OCI-LY7 (cell line): ENCODE results near the gene C11orf54. TPM values are rescaled to one million over a fixed set of nuclear protein-coding genes. Genes with fewer than 3 reads are reported as not detected.

ENCODE experiments used
- BruUV-seq: library from RNA; stranded (reverse); fragments of 400-500 nt; replicated peaks from 2 replicates; lab custom pipeline; 2021; lab: Mats Ljungman, UMichigan
- CTCF ChIA-PET: fragments of 300-600 bp; sonication (Branson Sonifier 250); formaldehyde crosslinking; loops from one replicate; lab custom pipeline; 2022; ENCODE audit warnings: antibody characterized with exemption; ENCODE audit not compliant: unreplicated experiment; lab: Charles Lee
- POLR2A ChIA-PET: fragments of 300-600 bp; sonication (Branson Sonifier 250); formaldehyde crosslinking; loops from one replicate; lab custom pipeline; 2022; ENCODE audit warnings: antibody characterized with exemption; lab: Charles Lee
- DNase-seq: peaks from one replicate; pipeline ENCODE4 v3.0.0-alpha.2; 2015; ENCODE audit warnings: low spot score
- H2AFZ ChIP-seq: fragments of 200-600 bp; sonication (generic), shearing (Covaris generic); 2 replicates; pipeline ENCODE4 v1.6.1; 2014; ENCODE audit warnings: mild to moderate bottlenecking, antibody characterized with exemption, low read length, moderate library complexity
- H3K27ac ChIP-seq: fragments of 200-600 bp; sonication (generic); 2 replicates; pipeline ENCODE4 v1.5.1; 2014; ENCODE audit warnings: mixed run types, low read depth, mild to moderate bottlenecking, moderate library complexity, low read length, inconsistent platforms; ENCODE audit not compliant: poor library complexity, severe bottlenecking
- H3K36me3 ChIP-seq: fragments of 200-600 bp; sonication (generic); 2 replicates; pipeline ENCODE4 v1.6.1; 2014; ENCODE audit warnings: mild to moderate bottlenecking, antibody characterized with exemption, low read length, moderate library complexity, mixed read lengths; ENCODE audit not compliant: insufficient read depth
- H3K4me1 ChIP-seq: fragments of 200-600 bp; sonication (generic); 2 replicates; pipeline ENCODE4 v1.5.1; 2014; ENCODE audit warnings: mild to moderate bottlenecking, low read length; ENCODE audit not compliant: insufficient read depth, poor library complexity, severe bottlenecking
- H3K4me2 ChIP-seq: fragments of 200-600 bp; sonication (generic); 2 replicates; pipeline ENCODE4 v1.6.1; 2014; ENCODE audit warnings: mild to moderate bottlenecking, low read length
- H3K4me3 ChIP-seq: fragments of 200-600 bp; sonication (generic); 2 replicates; pipeline ENCODE4 v1.5.1; 2014; ENCODE audit warnings: mild to moderate bottlenecking, low read depth, low read length; ENCODE audit not compliant: poor library complexity, severe bottlenecking
- H3K79me2 ChIP-seq: fragments of 200-600 bp; sonication (generic); 2 replicates; pipeline ENCODE4 v1.6.1; 2016; ENCODE audit warnings: low read depth, mild to moderate bottlenecking, low read length, moderate library complexity, mixed read lengths; ENCODE audit not compliant: insufficient read depth
- H3K9me2 ChIP-seq: fragments of 200-600 bp; sonication (generic); 2 replicates; pipeline ENCODE4 v1.6.1; 2016; ENCODE audit warnings: mild to moderate bottlenecking, low read length, mixed read lengths; ENCODE audit not compliant: insufficient read depth
- H3K9me3 ChIP-seq: fragments of 200-600 bp; sonication (generic); 2 replicates; pipeline ENCODE4 v1.6.1; 2014; ENCODE audit warnings: mild to moderate bottlenecking, mixed run types, low read length, mixed read lengths
- H4K20me1 ChIP-seq: fragments of 200-600 bp; sonication (generic); 2 replicates; pipeline ENCODE4 v1.6.1; 2014; ENCODE audit warnings: mild to moderate bottlenecking, antibody characterized with exemption, low read length, moderate library complexity, mixed read lengths; ENCODE audit not compliant: insufficient read depth
- EZH2phosphoT487 ChIP-seq: fragments of 200-600 bp; sonication (generic); IDR thresholded peaks from 2 replicates; pipeline ENCODE4 v1.6.1; 2018; ENCODE audit warnings: low read depth, borderline replicate concordance, mild to moderate bottlenecking, mixed run types, antibody characterized with exemption, low read length, moderate library complexity, mixed read lengths
- intact Hi-C: fragments of 100-400 bp; cut with micrococcal nuclease; formaldehyde crosslinking; loops from one replicate; pipeline ENCODE4 v1.10.0; 2022; ENCODE audit not compliant: unreplicated experiment
- total RNA-seq, 2 experiments: library from RNA; depleted of rRNA in 1 of 2; stranded (reverse); fragments of >200 nt in 1 of 2; shearing (Covaris generic) in 1 of 2; gene quantifications; 2 replicates each; pipeline ENCODE4 v1.2.3, GENCODE V29; 2014 to 2022
- TF ChIP-seq, protein P1 (sequence below): fragments of 200-600 bp; sonication (generic); conservative IDR thresholded peaks from 2 replicates; pipeline ENCODE4 v1.5.1; 2014; ENCODE audit warnings: mild to moderate bottlenecking, antibody characterized with exemption, low read length, moderate library complexity, mixed read lengths

C11orf54 gene
- total RNA-seq, 2 experiments from 2014 or later, result 29.5 to 35.5 TPM

DNA sequence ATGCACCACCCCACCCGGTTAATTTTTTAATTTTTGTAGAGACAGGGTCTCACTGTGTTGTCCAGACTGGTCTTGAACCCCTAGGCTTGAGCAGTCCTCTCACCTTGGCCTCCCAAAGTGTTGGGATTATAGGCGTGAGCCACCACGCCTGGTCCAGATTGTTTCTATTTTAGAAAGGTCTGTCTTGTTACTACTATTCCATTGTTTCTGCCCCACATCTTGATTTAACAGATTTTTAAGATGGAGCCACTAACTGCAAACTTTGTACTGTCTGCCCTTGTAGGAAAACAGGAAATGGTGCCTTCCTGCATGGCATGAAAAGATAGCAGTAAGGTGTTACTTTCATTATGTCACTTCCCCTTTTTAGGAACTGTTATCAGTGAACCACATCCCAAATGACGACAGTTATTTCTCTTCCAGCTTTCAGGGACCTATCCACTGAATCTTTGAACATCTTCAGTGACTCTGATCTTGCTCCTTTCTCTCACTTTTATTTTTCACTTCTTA, 23.4 kb upstream of the C11orf54 start:
- Histone ChIP-seq H3K9me2 (no peaks in the 10 kb centered on the region), H4K20me1 (peaks cover 6% of the 10 kb centered on the region; the same call in 1 of the 2 replicates), H3K36me3 (peaks cover 96% of the 10 kb centered on the region), H3K9me3 (no peaks in the 10 kb centered on the region), H3K27ac (peak overlapping the region; percentile 21), H3K79me2 (peaks cover 9% of the 10 kb centered on the region; the same call in 1 of the 2 replicates), H2AFZ (no peak overlapping the region), H3K4me2 (peak overlapping the region; percentile 51), H3K4me1 (peaks cover 15% of the 10 kb centered on the region), H3K4me3 (no peak overlapping the region)
- intact Hi-C loops, result no loop called here
- peak; percentile 62 for DNase-seq
- TF ChIP-seq, protein P1, sequence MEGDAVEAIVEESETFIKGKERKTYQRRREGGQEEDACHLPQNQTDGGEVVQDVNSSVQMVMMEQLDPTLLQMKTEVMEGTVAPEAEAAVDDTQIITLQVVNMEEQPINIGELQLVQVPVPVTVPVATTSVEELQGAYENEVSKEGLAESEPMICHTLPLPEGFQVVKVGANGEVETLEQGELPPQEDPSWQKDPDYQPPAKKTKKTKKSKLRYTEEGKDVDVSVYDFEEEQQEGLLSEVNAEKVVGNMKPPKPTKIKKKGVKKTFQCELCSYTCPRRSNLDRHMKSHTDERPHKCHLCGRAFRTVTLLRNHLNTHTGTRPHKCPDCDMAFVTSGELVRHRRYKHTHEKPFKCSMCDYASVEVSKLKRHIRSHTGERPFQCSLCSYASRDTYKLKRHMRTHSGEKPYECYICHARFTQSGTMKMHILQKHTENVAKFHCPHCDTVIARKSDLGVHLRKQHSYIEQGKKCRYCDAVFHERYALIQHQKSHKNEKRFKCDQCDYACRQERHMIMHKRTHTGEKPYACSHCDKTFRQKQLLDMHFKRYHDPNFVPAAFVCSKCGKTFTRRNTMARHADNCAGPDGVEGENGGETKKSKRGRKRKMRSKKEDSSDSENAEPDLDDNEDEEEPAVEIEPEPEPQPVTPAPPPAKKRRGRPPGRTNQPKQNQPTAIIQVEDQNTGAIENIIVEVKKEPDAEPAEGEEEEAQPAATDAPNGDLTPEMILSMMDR, result no peak
- no peak for TF ChIP-seq EZH2phosphoT487
- no TSS peak for BruUV-seq
- ChIA-PET POLR2A (interaction anchor here (0.7 to 2.0 kb wide), 5 partner anchors 9 to 22 kb away, joined by 3 to 8 read pairs (median 3); no protein-coding TSS in a partner anchor), CTCF (interaction anchor here (0.6 kb wide), 1 partner anchor 38 kb away, joined by 6 read pairs; no protein-coding TSS in a partner anchor)

DNA sequence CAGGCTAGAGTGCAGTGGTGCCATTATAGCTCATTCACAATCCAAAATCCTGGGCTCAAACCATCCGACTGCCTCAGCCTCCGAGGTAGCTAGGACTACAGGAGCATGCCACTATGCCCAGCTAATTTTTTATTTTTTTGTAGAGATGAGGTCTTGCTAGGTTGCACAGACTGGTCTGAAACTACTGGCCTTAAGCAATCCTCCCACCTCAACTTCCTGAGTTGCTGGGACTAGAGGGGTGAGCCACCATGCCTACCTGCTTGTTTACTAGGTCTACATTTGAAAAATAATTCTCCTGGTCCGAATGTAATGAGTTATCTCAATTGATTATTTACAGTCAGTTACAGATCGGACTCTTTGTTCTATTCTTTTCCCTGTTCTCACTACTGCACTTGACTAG, 22.2 kb upstream of the C11orf54 start:
- ChIA-PET POLR2A (interaction anchor here (0.6 to 1.4 kb wide), 7 partner anchors 7 to 1417 kb away, joined by 3 to 8 read pairs (median 3); partner anchors contain the start of gene C11orf54), CTCF (no interaction called here)
- H4K20me1 ChIP-seq, result peaks cover 6% of the 10 kb centered on the region; the same call in 1 of the 2 replicates
- H2AFZ ChIP-seq, result no peak overlapping the region
- H3K27ac ChIP-seq, result no peak overlapping the region
- BruUV-seq, result no TSS peak
- H3K4me1 ChIP-seq, result peaks cover 15% of the 10 kb centered on the region
- H3K9me3 ChIP-seq, result no peaks in the 10 kb centered on the region
- TF ChIP-seq, protein P1, result no peak
- H3K4me3 ChIP-seq, result no peak overlapping the region
- peaks cover 5% of the 10 kb centered on the region; the same call in 1 of the 2 replicates for H3K79me2 ChIP-seq
- peaks cover 95% of the 10 kb centered on the region for H3K36me3 ChIP-seq
- no peaks in the 10 kb centered on the region for H3K9me2 ChIP-seq
- DNase-seq, result no peak
- no peak overlapping the region for H3K4me2 ChIP-seq
- intact Hi-C loops, result no loop called here

DNA sequence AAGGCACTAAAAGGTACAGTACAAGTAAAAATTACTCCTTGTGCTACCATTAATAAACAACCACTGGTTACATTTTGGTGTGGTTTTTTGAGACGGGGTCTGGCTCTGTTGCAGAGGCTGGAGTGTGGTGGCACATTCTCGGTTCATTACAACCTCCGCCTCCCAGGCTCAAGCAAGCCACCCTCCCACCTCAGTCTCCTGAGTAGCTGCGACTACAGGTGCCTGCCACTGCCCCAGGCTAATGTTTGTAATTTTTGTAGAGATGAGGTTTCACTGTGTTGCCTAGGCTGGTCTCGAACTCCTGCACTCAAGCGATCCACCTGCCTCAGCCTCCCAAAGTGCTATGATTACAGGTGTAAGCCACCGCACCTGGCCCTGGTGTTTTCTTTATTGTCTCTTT, 20.9 kb upstream of the C11orf54 start:
- H3K27ac ChIP-seq, result no peak overlapping the region
- POLR2A ChIA-PET, result interaction anchor here (1.0 to 2.2 kb wide), 5 partner anchors 13 to 63 kb away, joined by 3 to 11 read pairs (median 3); partner anchors contain the start of gene C11orf54
- no peak for DNase-seq
- intact Hi-C loops, result no loop called here
- TF ChIP-seq, protein P1, result no peak
- TF ChIP-seq EZH2phosphoT487, result no peak
- H3K4me3 ChIP-seq, result no peak overlapping the region
- no peaks in the 10 kb centered on the region for H3K9me3 ChIP-seq
- BruUV-seq, result no TSS peak
- CTCF ChIA-PET, result no interaction called here
- H3K9me2 ChIP-seq, result no peaks in the 10 kb centered on the region
- peaks cover 5% of the 10 kb centered on the region; the same call in 1 of the 2 replicates for H3K79me2 ChIP-seq
- peaks cover 15% of the 10 kb centered on the region for H3K4me1 ChIP-seq
- H2AFZ ChIP-seq, result no peak overlapping the region
- H3K4me2 ChIP-seq, result no peak overlapping the region
- peaks cover 95% of the 10 kb centered on the region for H3K36me3 ChIP-seq
- H4K20me1 ChIP-seq, result peaks cover 6% of the 10 kb centered on the region; the same call in 1 of the 2 replicates
